HEK293 (cell line): ENCODE measurements around the gene REEP5.
A peak's percentile ranks its signal among the peaks of the same experiment; 100 is the strongest.

Experiments used
- EGR2 ChIP-seq: fragments of 450-650 bp; formaldehyde crosslinking; IDR thresholded peaks from 2 replicates; pipeline ENCODE4 v1.5.1; 2016; ENCODE audit warnings: low read depth, missing biosample characterization, missing genetic modification characterization
- ELK4 ChIP-seq: IDR thresholded peaks from 2 replicates; pipeline ENCODE4 v1.6.1; 2011; ENCODE audit warnings: mild to moderate bottlenecking, low read depth, low read length, borderline replicate concordance
- GLIS2 ChIP-seq: fragments of 450-650 bp; formaldehyde crosslinking; IDR thresholded peaks from 2 replicates; pipeline ENCODE4 v1.5.1; 2016; ENCODE audit warnings: missing biosample characterization, missing genetic modification characterization
- HOXC10 ChIP-seq: sonication (generic); formaldehyde crosslinking; IDR thresholded peaks from 2 replicates; pipeline ENCODE4 v1.8.1; 2023; ENCODE audit warnings: mild to moderate bottlenecking, missing genetic modification reagents
- IKZF3 ChIP-seq: fragments of 450-650 bp; IDR thresholded peaks from 2 replicates; pipeline ENCODE4 v1.5.0; 2018; ENCODE audit warnings: missing biosample characterization, mild to moderate bottlenecking, missing genetic modification characterization, moderate library complexity
- MYNN ChIP-seq: fragments of 450-650 bp; formaldehyde crosslinking; IDR thresholded peaks from 2 replicates; pipeline ENCODE4 v1.5.1; 2016; ENCODE audit warnings: missing biosample characterization, missing genetic modification characterization, borderline replicate concordance
- RBAK ChIP-seq: fragments of 450-650 bp; formaldehyde crosslinking; IDR thresholded peaks from 2 replicates; pipeline ENCODE4 v1.5.1; 2016; ENCODE audit warnings: missing biosample characterization, missing genetic modification characterization
- SP7 ChIP-seq: fragments of 450-650 bp; formaldehyde crosslinking; IDR thresholded peaks from 2 replicates; pipeline ENCODE4 v1.5.1; 2016; ENCODE audit warnings: missing biosample characterization, missing genetic modification characterization
- TCF7L2 ChIP-seq: IDR thresholded peaks from 2 replicates; pipeline ENCODE4 v1.6.1; 2011; ENCODE audit warnings: low read depth, mild to moderate bottlenecking, inconsistent platforms, low read length, moderate library complexity, borderline replicate concordance
- ZBTB48 ChIP-seq: fragments of 450-650 bp; formaldehyde crosslinking; IDR thresholded peaks from 2 replicates; pipeline ENCODE4 v1.5.1; 2016; ENCODE audit warnings: missing biosample characterization, missing genetic modification characterization
- ZNF112 ChIP-seq: fragments of 450-650 bp; formaldehyde crosslinking; IDR thresholded peaks from 2 replicates; pipeline ENCODE4 v1.5.0; 2017; ENCODE audit warnings: missing biosample characterization, missing genetic modification characterization
- ZNF114 ChIP-seq: fragments of 450-650 bp; formaldehyde crosslinking; IDR thresholded peaks from 2 replicates; pipeline ENCODE4 v1.5.0; 2017; ENCODE audit warnings: missing biosample characterization, missing genetic modification characterization
- ZNF133 ChIP-seq: fragments of 450-650 bp; formaldehyde crosslinking; IDR thresholded peaks from 2 replicates; pipeline ENCODE4 v1.5.1; 2016; ENCODE audit warnings: missing biosample characterization, missing genetic modification characterization
- ZNF169 ChIP-seq: fragments of 450-650 bp; formaldehyde crosslinking; IDR thresholded peaks from 2 replicates; pipeline ENCODE4 v1.5.1; 2016; ENCODE audit warnings: missing biosample characterization, missing genetic modification characterization
- ZNF2 ChIP-seq: fragments of 450-650 bp; formaldehyde crosslinking; IDR thresholded peaks from 2 replicates; pipeline ENCODE4 v1.5.1; 2016; ENCODE audit warnings: missing biosample characterization, missing genetic modification characterization
- ZNF202 ChIP-seq: fragments of 450-650 bp; formaldehyde crosslinking; IDR thresholded peaks from 2 replicates; pipeline ENCODE4 v1.5.1; 2016; ENCODE audit warnings: missing biosample characterization, missing genetic modification characterization, borderline replicate concordance
- ZNF214 ChIP-seq: fragments of 450-650 bp; formaldehyde crosslinking; IDR thresholded peaks from 2 replicates; pipeline ENCODE4 v1.5.1; 2017; ENCODE audit warnings: missing biosample characterization, mild to moderate bottlenecking, missing genetic modification characterization, borderline replicate concordance
- ZNF223 ChIP-seq: fragments of 450-650 bp; formaldehyde crosslinking; IDR thresholded peaks from 2 replicates; pipeline ENCODE4 v1.5.1; 2016; ENCODE audit warnings: missing biosample characterization, missing genetic modification characterization
- ZNF24 ChIP-seq: fragments of 450-650 bp; formaldehyde crosslinking; IDR thresholded peaks from 2 replicates; pipeline ENCODE4 v1.5.1; 2016; ENCODE audit warnings: missing biosample characterization, missing genetic modification characterization
- ZNF266 ChIP-seq: fragments of 450-650 bp; formaldehyde crosslinking; IDR thresholded peaks from 2 replicates; pipeline ENCODE4 v1.5.1; 2016; ENCODE audit warnings: missing biosample characterization, missing genetic modification characterization, low read depth
- ZNF404 ChIP-seq: fragments of 450-650 bp; formaldehyde crosslinking; IDR thresholded peaks from 2 replicates; pipeline ENCODE4 v1.5.1; 2017; ENCODE audit warnings: missing biosample characterization, missing genetic modification characterization
- ZNF501 ChIP-seq: fragments of 450-650 bp; formaldehyde crosslinking; IDR thresholded peaks from 2 replicates; pipeline ENCODE4 v1.5.1; 2016; ENCODE audit warnings: missing biosample characterization, missing genetic modification characterization
- ZNF513 ChIP-seq: fragments of 450-650 bp; IDR thresholded peaks from 2 replicates; pipeline ENCODE4 v1.5.1; 2018; ENCODE audit warnings: missing biosample characterization, missing genetic modification characterization
- ZNF561 ChIP-seq: fragments of 450-650 bp; IDR thresholded peaks from 2 replicates; pipeline ENCODE4 v1.5.1; 2018; ENCODE audit warnings: missing biosample characterization, missing genetic modification characterization, borderline replicate concordance
- ZNF600 ChIP-seq: fragments of 450-650 bp; formaldehyde crosslinking; IDR thresholded peaks from 2 replicates; pipeline ENCODE4 v1.5.1; 2016; ENCODE audit warnings: missing biosample characterization, missing genetic modification characterization
- ZNF626 ChIP-seq: fragments of 450-650 bp; sonication (Bioruptor Pico); formaldehyde crosslinking; IDR thresholded peaks from 2 replicates; pipeline ENCODE4 v1.5.1; 2018; ENCODE audit warnings: missing biosample characterization, missing genetic modification characterization, inconsistent platforms
- ZNF658 ChIP-seq: fragments of 450-650 bp; formaldehyde crosslinking; IDR thresholded peaks from 2 replicates; pipeline ENCODE4; 2016; ENCODE audit warnings: missing biosample characterization, missing genetic modification characterization
- ZNF664 ChIP-seq: fragments of 450-650 bp; formaldehyde crosslinking; IDR thresholded peaks from 2 replicates; pipeline ENCODE4 v1.5.1; 2016; ENCODE audit warnings: missing biosample characterization, missing genetic modification characterization
- ZNF692 ChIP-seq: fragments of 450-650 bp; formaldehyde crosslinking; IDR thresholded peaks from 2 replicates; pipeline ENCODE4 v1.5.1; 2016; ENCODE audit warnings: missing biosample characterization, missing genetic modification characterization
- ZNF776 ChIP-seq: fragments of 450-650 bp; formaldehyde crosslinking; IDR thresholded peaks from 2 replicates; pipeline ENCODE4 v1.5.0; 2017; ENCODE audit warnings: missing biosample characterization, missing genetic modification characterization, borderline replicate concordance
- ZNF830 ChIP-seq: fragments of 450-650 bp; IDR thresholded peaks from 2 replicates; pipeline ENCODE4 v1.5.0; 2018; ENCODE audit warnings: missing biosample characterization, missing genetic modification characterization, low read depth, mild to moderate bottlenecking, moderate library complexity
- ZNF843 ChIP-seq: fragments of 450-650 bp; formaldehyde crosslinking; IDR thresholded peaks from 2 replicates; pipeline ENCODE4 v1.5.1; 2016; ENCODE audit warnings: missing biosample characterization, missing genetic modification characterization
- ZSCAN30 ChIP-seq: fragments of 450-650 bp; IDR thresholded peaks from 2 replicates; pipeline ENCODE4 v1.5.1; 2018; ENCODE audit warnings: missing biosample characterization, mild to moderate bottlenecking, missing genetic modification characterization, moderate library complexity
- TF ChIP-seq, protein P1 (sequence below): fragments of 450-650 bp; formaldehyde crosslinking; conservative IDR thresholded peaks from 2 replicates; pipeline ENCODE4 v1.5.1; 2016; ENCODE audit warnings: low read depth, missing biosample characterization, missing genetic modification characterization

Gene REEP5

DNA sequence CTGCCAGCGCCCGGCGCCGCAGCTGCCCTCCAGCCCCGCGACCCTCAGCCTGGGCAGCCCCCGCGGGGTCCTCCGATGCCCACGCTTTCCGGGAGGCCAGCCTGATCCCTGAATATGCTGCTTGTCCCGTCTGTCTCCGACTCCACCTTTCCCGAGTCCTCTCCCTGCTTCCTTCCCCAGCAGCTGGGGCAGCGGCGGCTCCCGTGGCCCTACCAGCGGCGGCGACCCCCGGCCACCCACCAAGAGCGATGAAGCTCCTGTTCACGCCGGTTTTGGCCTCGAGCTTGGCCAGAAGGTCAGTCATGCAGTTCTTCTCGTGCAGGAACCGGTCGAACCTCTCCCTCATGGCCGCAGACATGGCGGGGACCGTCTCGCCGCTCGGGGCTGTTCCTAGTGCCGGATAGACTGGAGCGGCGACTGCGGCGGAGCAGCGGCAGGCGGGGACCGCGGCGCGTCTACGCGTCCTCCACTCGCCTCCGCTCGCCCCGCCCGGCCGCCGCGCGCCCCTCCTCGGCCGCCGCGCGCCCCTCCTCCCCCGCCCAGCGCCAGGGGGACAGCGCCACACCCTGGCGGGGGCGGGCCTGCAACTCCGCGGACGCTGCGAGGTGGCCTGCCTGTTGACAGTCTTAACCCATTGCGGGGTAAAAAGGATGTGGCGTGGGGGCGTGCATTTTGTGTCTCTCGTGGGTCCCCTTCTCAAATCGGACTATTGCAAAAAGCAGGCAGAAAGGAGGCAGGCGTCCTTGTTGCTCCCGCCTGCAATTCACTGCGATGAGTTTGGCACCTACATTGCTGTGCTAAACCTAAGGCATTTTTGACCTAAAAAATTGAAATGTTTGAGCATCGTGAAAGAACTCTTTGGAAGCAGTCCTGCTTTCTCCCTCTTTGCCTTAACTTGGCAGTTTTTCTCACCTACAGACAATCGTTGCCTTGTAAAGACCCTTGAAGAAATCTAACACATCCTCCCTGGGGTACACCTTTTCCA is at the start of gene REEP5 (continued):
- peak; percentile 36; the same call in 1 of the 2 replicates for TF ChIP-seq IKZF3 (tag by site-specific recombination)
- no peak for TF ChIP-seq ZNF24
- TF ChIP-seq TCF7L2: no peak
- TF ChIP-seq EGR2 (tag by site-specific recombination): 0 out of 2 replicates have a peak, but pooled peaks have one; percentile 6
- no peak for TF ChIP-seq MYNN (tag by site-specific recombination)
- TF ChIP-seq RBAK: no peak
- no peak for TF ChIP-seq ZNF214 (tag by site-specific recombination)
- no peak for TF ChIP-seq ZNF776 (tag by site-specific recombination)
- TF ChIP-seq ZNF561 (tag by site-specific recombination): no peak
- TF ChIP-seq HOXC10: peak; percentile 84; the same call in 1 of the 2 replicates
- no peak for TF ChIP-seq ZNF114 (tag by site-specific recombination)
- TF ChIP-seq ZNF692 (tag by site-specific recombination): no peak
- no peak for TF ChIP-seq ZNF664 (tag by site-specific recombination)
- TF ChIP-seq ZNF169 (tag by site-specific recombination): no peak
- peak; percentile 74; the same call in 1 of the 2 replicates for TF ChIP-seq ZNF600 (tag by site-specific recombination)
- peak; percentile 72; the same call in 1 of the 2 replicates for TF ChIP-seq ZBTB48
- peak; percentile 70 for TF ChIP-seq SP7
- no peak for TF ChIP-seq ZNF404 (tag by site-specific recombination)
- TF ChIP-seq ZNF112 (tag by site-specific recombination): no peak
- TF ChIP-seq ZNF202: no peak
- TF ChIP-seq ZNF658 (tag by site-specific recombination): no peak
- no peak for TF ChIP-seq ZNF133 (tag by site-specific recombination)
- no peak for TF ChIP-seq ELK4
- TF ChIP-seq GLIS2 (tag by site-specific recombination): no peak
- TF ChIP-seq ZSCAN30 (tag by site-specific recombination): peak; percentile 34; the same call in 1 of the 2 replicates
- TF ChIP-seq ZNF501: peak; percentile 96
- no peak for TF ChIP-seq ZNF830
- TF ChIP-seq, protein P1, sequence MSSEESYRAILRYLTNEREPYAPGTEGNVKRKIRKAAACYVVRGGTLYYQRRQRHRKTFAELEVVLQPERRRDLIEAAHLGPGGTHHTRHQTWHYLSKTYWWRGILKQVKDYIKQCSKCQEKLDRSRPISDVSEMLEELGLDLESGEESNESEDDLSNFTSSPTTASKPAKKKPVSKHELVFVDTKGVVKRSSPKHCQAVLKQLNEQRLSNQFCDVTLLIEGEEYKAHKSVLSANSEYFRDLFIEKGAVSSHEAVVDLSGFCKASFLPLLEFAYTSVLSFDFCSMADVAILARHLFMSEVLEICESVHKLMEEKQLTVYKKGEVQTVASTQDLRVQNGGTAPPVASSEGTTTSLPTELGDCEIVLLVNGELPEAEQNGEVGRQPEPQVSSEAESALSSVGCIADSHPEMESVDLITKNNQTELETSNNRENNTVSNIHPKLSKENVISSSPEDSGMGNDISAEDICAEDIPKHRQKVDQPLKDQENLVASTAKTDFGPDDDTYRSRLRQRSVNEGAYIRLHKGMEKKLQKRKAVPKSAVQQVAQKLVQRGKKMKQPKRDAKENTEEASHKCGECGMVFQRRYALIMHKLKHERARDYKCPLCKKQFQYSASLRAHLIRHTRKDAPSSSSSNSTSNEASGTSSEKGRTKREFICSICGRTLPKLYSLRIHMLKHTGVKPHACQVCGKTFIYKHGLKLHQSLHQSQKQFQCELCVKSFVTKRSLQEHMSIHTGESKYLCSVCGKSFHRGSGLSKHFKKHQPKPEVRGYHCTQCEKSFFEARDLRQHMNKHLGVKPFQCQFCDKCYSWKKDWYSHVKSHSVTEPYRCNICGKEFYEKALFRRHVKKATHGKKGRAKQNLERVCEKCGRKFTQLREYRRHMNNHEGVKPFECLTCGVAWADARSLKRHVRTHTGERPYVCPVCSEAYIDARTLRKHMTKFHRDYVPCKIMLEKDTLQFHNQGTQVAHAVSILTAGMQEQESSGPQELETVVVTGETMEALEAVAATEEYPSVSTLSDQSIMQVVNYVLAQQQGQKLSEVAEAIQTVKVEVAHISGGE (tag by site-specific recombination): peak; percentile 83
- no peak for TF ChIP-seq ZNF626 (tag by site-specific recombination)
- peak; percentile 91 for TF ChIP-seq ZNF2 (tag by site-specific recombination)
- peak; percentile 51; the same call in 1 of the 2 replicates for TF ChIP-seq ZNF843
- TF ChIP-seq ZNF223 (tag by site-specific recombination): no peak
- no peak for TF ChIP-seq ZNF266 (tag by site-specific recombination)
- TF ChIP-seq ZNF513 (tag by site-specific recombination): no peak
